HepG2 (cell line): ENCODE results near the gene TUBB4B. TPM values are rescaled to one million over a fixed set of nuclear protein-coding genes. Genes with fewer than 3 reads are reported as not detected.
A peak's percentile ranks its signal among the peaks of the same experiment; 100 is the strongest.

Source experiments
- AGO2 ChIP-seq: fragments of 200-400 bp; formaldehyde crosslinking; optimal IDR thresholded peaks from 2 replicates; pipeline ENCODE3; 2017; ENCODE audit warnings: mild to moderate bottlenecking, low read depth, low read length, moderate library complexity
- ATM ChIP-seq: fragments of 450-650 bp; IDR thresholded peaks from 2 replicates; pipeline ENCODE4 v1.7.1; 2017; ENCODE audit warnings: mild to moderate bottlenecking, borderline replicate concordance
- HNRNPLL ChIP-seq: fragments of 200-400 bp; formaldehyde crosslinking; IDR thresholded peaks from 2 replicates; pipeline ENCODE4 v1.6.1; 2017; ENCODE audit warnings: mild to moderate bottlenecking, low read depth, low read length; ENCODE audit not compliant: poor library complexity, severe bottlenecking
- HOXA9 ChIP-seq: sonication (generic); formaldehyde crosslinking; IDR thresholded peaks from 2 replicates; pipeline ENCODE4 v1.8.1; 2022; ENCODE audit warnings: missing genetic modification reagents, mild to moderate bottlenecking, moderate library complexity, borderline replicate concordance
- JUNB ChIP-seq: sonication (generic); formaldehyde crosslinking; IDR thresholded peaks from 2 replicates; pipeline ENCODE4 v1.8.0; 2022; ENCODE audit warnings: missing genetic modification reagents, mild to moderate bottlenecking, borderline replicate concordance
- KAT7 ChIP-seq: IDR thresholded peaks from 2 replicates; pipeline ENCODE4 v1.6.1; 2018; ENCODE audit warnings: borderline replicate concordance, missing compliant biosample characterization
- NAIF1 ChIP-seq: sonication (generic); formaldehyde crosslinking; IDR thresholded peaks from 2 replicates; pipeline ENCODE4 v1.5.0; 2020; ENCODE audit warnings: mild to moderate bottlenecking, missing genetic modification reagents, borderline replicate concordance
- NFYC ChIP-seq: IDR thresholded peaks from 2 replicates; pipeline ENCODE4 v1.6.1; 2016; ENCODE audit warnings: missing genetic modification reagents, missing compliant biosample characterization
- ZNF547 ChIP-seq: sonication (generic); formaldehyde crosslinking; IDR thresholded peaks from 2 replicates; pipeline ENCODE4 v1.5.1; 2020; ENCODE audit warnings: mild to moderate bottlenecking, missing genetic modification reagents
- ZNF614 ChIP-seq: IDR thresholded peaks from 2 replicates; pipeline ENCODE4 v1.6.1; 2018; ENCODE audit warnings: missing biosample characterization, missing genetic modification reagents, inconsistent platforms, borderline replicate concordance
- ZZZ3 ChIP-seq: sonication (generic); formaldehyde crosslinking; IDR thresholded peaks from 2 replicates; pipeline ENCODE4 v1.4.0; 2020; ENCODE audit warnings: missing genetic modification reagents, mild to moderate bottlenecking, borderline replicate concordance
- polyA plus RNA-seq, 8 experiments: library from polyadenylated mRNA; depleted of rRNA in 3 of 8; stranded (reverse) in 7 of 8; unstranded in 1 of 8; fragments of >200 nt; fragmentation: Illumina TruSeq in 4 of 8; extraction: Trizol in 4 of 8; gene quantifications; 2 replicates each; pipeline versions ENCODE4 v1.2.1 to v1.2.3, GENCODE V29; 2011 to 2016; ENCODE audit warnings: low read depth in 4 of 8, missing spikeins in 1 of 8, mixed read lengths in 1 of 8; ENCODE audit not compliant: insufficient read depth in 1 of 8
- total RNA-seq, 5 experiments: library from RNA; depleted of rRNA; stranded (reverse); fragments of >200 nt; fragmentation: Illumina TruSeq; extraction: Trizol; gene quantifications; 2 replicates each; pipeline ENCODE4 v1.2.3, GENCODE V29; 2016; ENCODE audit warnings: low read depth in 1 of 5
- TF ChIP-seq, protein P1 (sequence below): sonication (generic); formaldehyde crosslinking; IDR thresholded peaks from 2 replicates; pipeline ENCODE4 v1.4.0; 2020; ENCODE audit warnings: missing genetic modification reagents, mild to moderate bottlenecking, borderline replicate concordance
- TF ChIP-seq, protein P2 (sequence below): sonication (generic); formaldehyde crosslinking; IDR thresholded peaks from 2 replicates; pipeline ENCODE4 v1.4.0; 2020; ENCODE audit warnings: low read depth, missing genetic modification reagents
- TF ChIP-seq, protein P3 (sequence below): sonication (generic); formaldehyde crosslinking; conservative IDR thresholded peaks from 2 replicates; pipeline ENCODE4 v1.8.0; 2022; ENCODE audit warnings: low read depth, missing genetic modification reagents
- TF ChIP-seq, protein P4 (sequence below): sonication (generic); formaldehyde crosslinking; conservative IDR thresholded peaks from 2 replicates; pipeline ENCODE4 v1.8.0; 2022; ENCODE audit warnings: mild to moderate bottlenecking, moderate library complexity, missing genetic modification reagents
- TF ChIP-seq, protein P5 (sequence below): sonication (generic); formaldehyde crosslinking; IDR thresholded peaks from 2 replicates; pipeline ENCODE4 v1.4.0; 2020; ENCODE audit warnings: mild to moderate bottlenecking, missing genetic modification reagents

TUBB4B gene
- total and polyA plus RNA-seq, 2 of the 13 experiments (the other 11 are each of a cell fraction or from before 2014, with no cell fraction given) = 182 to 412 TPM

DNA sequence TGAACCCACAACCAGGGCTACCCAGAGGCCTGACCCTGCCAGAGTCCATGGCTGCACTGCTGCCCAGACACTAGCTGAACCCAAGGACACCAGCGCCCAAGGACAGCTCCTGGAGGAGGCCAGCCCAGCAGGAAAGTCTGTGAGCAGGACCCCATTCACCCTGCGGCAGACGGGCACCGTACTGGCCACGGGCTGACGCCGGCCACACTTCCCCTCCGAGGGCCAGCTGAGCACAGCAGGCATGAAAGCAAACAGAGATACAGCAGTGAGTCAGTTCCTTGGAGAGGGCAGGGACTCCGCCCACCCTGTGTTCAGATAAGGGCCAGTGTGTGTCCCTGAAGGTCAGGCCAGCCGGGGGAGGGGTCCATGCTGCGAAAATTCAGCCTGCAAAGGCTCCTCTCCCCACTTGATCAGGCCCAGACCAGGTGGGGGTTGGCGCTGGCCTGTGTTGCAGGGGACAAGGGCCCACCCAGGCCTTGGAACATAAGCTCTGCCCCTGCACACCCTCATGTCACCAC lies 22.3 kb upstream of the TUBB4B start (continued):
- TF ChIP-seq AGO2 (peak; percentile 15), NAIF1 (no peak), ZNF614 (no peak), ZNF547 (CRISPR knock-in tag) (no peak), ZZZ3 (CRISPR knock-in tag) (no peak), JUNB (peak; percentile 86), KAT7 (no peak), ATM (no peak), NFYC (CRISPR knock-in tag) (0 out of 2 replicates have a peak, but pooled peaks have one; percentile 33), HOXA9 (CRISPR knock-in tag) (no peak), HNRNPLL (peak; percentile 31)
- TF ChIP-seq, protein P1, sequence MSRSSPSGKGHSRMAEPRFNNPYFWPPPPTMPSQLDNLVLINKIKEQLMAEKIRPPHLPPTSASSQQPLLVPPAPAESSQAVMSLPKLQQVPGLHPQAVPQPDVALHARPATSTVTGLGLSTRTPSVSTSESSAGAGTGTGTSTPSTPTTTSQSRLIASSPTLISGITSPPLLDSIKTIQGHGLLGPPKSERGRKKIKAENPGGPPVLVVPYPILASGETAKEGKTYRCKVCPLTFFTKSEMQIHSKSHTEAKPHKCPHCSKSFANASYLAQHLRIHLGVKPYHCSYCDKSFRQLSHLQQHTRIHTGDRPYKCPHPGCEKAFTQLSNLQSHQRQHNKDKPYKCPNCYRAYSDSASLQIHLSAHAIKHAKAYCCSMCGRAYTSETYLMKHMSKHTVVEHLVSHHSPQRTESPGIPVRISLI = no peak
- TF ChIP-seq, protein P2, sequence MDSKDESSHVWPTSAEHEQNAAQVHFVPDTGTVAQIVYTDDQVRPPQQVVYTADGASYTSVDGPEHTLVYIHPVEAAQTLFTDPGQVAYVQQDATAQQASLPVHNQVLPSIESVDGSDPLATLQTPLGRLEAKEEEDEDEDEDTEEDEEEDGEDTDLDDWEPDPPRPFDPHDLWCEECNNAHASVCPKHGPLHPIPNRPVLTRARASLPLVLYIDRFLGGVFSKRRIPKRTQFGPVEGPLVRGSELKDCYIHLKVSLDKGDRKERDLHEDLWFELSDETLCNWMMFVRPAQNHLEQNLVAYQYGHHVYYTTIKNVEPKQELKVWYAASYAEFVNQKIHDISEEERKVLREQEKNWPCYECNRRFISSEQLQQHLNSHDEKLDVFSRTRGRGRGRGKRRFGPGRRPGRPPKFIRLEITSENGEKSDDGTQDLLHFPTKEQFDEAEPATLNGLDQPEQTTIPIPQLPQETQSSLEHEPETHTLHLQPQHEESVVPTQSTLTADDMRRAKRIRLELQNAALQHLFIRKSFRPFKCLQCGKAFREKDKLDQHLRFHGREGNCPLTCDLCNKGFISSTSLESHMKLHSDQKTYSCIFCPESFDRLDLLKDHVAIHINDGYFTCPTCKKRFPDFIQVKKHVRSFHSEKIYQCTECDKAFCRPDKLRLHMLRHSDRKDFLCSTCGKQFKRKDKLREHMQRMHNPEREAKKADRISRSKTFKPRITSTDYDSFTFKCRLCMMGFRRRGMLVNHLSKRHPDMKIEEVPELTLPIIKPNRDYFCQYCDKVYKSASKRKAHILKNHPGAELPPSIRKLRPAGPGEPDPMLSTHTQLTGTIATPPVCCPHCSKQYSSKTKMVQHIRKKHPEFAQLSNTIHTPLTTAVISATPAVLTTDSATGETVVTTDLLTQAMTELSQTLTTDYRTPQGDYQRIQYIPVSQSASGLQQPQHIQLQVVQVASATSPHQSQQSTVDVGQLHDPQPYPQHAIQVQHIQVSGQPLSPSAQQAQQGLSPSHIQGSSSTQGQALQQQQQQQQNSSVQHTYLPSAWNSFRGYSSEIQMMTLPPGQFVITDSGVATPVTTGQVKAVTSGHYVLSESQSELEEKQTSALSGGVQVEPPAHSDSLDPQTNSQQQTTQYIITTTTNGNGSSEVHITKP = no peak
- TF ChIP-seq, protein P3, sequence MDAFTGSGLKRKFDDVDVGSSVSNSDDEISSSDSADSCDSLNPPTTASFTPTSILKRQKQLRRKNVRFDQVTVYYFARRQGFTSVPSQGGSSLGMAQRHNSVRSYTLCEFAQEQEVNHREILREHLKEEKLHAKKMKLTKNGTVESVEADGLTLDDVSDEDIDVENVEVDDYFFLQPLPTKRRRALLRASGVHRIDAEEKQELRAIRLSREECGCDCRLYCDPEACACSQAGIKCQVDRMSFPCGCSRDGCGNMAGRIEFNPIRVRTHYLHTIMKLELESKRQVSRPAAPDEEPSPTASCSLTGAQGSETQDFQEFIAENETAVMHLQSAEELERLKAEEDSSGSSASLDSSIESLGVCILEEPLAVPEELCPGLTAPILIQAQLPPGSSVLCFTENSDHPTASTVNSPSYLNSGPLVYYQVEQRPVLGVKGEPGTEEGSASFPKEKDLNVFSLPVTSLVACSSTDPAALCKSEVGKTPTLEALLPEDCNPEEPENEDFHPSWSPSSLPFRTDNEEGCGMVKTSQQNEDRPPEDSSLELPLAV (CRISPR knock-in tag) = no peak
- TF ChIP-seq, protein P4, sequence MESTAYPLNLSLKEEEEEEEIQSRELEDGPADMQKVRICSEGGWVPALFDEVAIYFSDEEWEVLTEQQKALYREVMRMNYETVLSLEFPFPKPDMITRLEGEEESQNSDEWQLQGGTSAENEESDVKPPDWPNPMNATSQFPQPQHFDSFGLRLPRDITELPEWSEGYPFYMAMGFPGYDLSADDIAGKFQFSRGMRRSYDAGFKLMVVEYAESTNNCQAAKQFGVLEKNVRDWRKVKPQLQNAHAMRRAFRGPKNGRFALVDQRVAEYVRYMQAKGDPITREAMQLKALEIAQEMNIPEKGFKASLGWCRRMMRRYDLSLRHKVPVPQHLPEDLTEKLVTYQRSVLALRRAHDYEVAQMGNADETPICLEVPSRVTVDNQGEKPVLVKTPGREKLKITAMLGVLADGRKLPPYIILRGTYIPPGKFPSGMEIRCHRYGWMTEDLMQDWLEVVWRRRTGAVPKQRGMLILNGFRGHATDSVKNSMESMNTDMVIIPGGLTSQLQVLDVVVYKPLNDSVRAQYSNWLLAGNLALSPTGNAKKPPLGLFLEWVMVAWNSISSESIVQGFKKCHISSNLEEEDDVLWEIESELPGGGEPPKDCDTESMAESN = no peak
- TF ChIP-seq, protein P5, sequence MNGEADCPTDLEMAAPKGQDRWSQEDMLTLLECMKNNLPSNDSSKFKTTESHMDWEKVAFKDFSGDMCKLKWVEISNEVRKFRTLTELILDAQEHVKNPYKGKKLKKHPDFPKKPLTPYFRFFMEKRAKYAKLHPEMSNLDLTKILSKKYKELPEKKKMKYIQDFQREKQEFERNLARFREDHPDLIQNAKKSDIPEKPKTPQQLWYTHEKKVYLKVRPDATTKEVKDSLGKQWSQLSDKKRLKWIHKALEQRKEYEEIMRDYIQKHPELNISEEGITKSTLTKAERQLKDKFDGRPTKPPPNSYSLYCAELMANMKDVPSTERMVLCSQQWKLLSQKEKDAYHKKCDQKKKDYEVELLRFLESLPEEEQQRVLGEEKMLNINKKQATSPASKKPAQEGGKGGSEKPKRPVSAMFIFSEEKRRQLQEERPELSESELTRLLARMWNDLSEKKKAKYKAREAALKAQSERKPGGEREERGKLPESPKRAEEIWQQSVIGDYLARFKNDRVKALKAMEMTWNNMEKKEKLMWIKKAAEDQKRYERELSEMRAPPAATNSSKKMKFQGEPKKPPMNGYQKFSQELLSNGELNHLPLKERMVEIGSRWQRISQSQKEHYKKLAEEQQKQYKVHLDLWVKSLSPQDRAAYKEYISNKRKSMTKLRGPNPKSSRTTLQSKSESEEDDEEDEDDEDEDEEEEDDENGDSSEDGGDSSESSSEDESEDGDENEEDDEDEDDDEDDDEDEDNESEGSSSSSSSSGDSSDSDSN = peak; percentile 65; the same call in 1 of the 2 replicates
